Kidney (tissue), 14 donors: Measurements from ENCODE around the gene PARVB. TPM values are rescaled to one million over a fixed set of nuclear protein-coding genes. Genes with fewer than 3 reads are reported as not detected.

Source experiments
- DNase-seq, 5 donors: peaks; one replicate each; pipeline ENCODE4 v3.0.0-alpha.2; 2013 to 2020
- FAIRE-seq: peaks from 2 replicates; lab custom pipeline; 2012; peaks lifted over from hg19 to GRCh38; lab: Jason Lieb, UNC
- H3K27ac ChIP-seq, 2 donors: one replicate each; pipeline ENCODE4 v1.7.0; 2013; ENCODE audit warnings: low read depth in 2 of 2, low read length in 2 of 2, inconsistent platforms in 1 of 2
- H3K27me3 ChIP-seq: one replicate; pipeline ENCODE4 v1.7.1; 2013; ENCODE audit warnings: low read length, inconsistent platforms; ENCODE audit not compliant: control insufficient read depth, insufficient read depth
- H3K36me3 ChIP-seq, 3 donors: one replicate each; pipeline versions ENCODE4 v1.7.0 to v1.7.1; 2013; ENCODE audit warnings: low read length in 3 of 3, control low read depth in 1 of 3, inconsistent platforms in 1 of 3; ENCODE audit not compliant: insufficient read depth in 3 of 3, control insufficient read depth in 2 of 3
- H3K4me1 ChIP-seq, 3 donors: one replicate each; pipeline versions ENCODE4 v1.7.0 to v1.7.1; 2013; ENCODE audit warnings: low read length in 3 of 3, inconsistent platforms in 1 of 3, low read depth in 1 of 3; ENCODE audit not compliant: control insufficient read depth in 2 of 3, insufficient read depth in 2 of 3
- H3K4me3 ChIP-seq, 3 donors: one replicate each; pipeline versions ENCODE4 v1.7.0 to v1.8.1; 2013; ENCODE audit warnings: low read length in 3 of 3, control low read depth in 1 of 3, inconsistent platforms in 1 of 3
- H3K9ac ChIP-seq, 3 donors: one replicate each; pipeline versions ENCODE4 v1.7.0 to v1.7.1; 2013; ENCODE audit warnings: low read length in 3 of 3, control low read depth in 1 of 3, inconsistent platforms in 1 of 3
- H3K9me3 ChIP-seq, 3 donors: one replicate each; pipeline versions ENCODE4 v1.7.0 to v1.7.1; 2013; ENCODE audit warnings: low read length in 3 of 3, control low read depth in 1 of 3, inconsistent platforms in 1 of 3; ENCODE audit not compliant: control insufficient read depth in 2 of 3, insufficient read depth in 1 of 3
- intact Hi-C: fragments of 100-400 bp; cut with DNase I; formaldehyde crosslinking; loops from one replicate; pipeline ENCODE4 v1.11.1; 2022
- polyA plus RNA-seq: library from polyadenylated mRNA; stranded (reverse); fragments of 350-450 nt; fragmentation: Illumina TruSeq; extraction: RNeasy Lipid Tissue Mini Kit (QIAGEN cat#74804); gene quantifications from one replicate; pipeline ENCODE4 v1.2.3, GENCODE V29; 2014; ENCODE audit warnings: low read depth, low replicate concordance; ENCODE audit not compliant: insufficient read depth
- total RNA-seq: library from RNA; stranded (reverse); fragmentation: NEBNext Ultra II Directional; extraction: Animal tissue kit (Norgen Biotek cat#: 25700); gene quantifications from one replicate; pipeline ENCODE4 v1.2.1, GENCODE V29; 2021
- TF ChIP-seq, protein P1 (sequence below): IDR thresholded peaks from 3 replicates; pipeline ENCODE4 v1.5.1; 2012; ENCODE audit warnings: mild to moderate bottlenecking, moderate library complexity, borderline replicate concordance; ENCODE audit not compliant: insufficient read depth; ENCODE audit errors: extremely low read depth
- donor health status: control.
- donor health status: control.
- donor health status: control.
- donor health status: control.
- donor health status: control.
- donor health status: DM: yes; HTN: yes; CAD: no.
- donor health status: Normal renal cell carcinoma (clear cell type).

The PARVB gene
- total and polyA plus RNA-seq, 2 donors from 2014 or later = 32.9 to 51.1 TPM

DNA sequence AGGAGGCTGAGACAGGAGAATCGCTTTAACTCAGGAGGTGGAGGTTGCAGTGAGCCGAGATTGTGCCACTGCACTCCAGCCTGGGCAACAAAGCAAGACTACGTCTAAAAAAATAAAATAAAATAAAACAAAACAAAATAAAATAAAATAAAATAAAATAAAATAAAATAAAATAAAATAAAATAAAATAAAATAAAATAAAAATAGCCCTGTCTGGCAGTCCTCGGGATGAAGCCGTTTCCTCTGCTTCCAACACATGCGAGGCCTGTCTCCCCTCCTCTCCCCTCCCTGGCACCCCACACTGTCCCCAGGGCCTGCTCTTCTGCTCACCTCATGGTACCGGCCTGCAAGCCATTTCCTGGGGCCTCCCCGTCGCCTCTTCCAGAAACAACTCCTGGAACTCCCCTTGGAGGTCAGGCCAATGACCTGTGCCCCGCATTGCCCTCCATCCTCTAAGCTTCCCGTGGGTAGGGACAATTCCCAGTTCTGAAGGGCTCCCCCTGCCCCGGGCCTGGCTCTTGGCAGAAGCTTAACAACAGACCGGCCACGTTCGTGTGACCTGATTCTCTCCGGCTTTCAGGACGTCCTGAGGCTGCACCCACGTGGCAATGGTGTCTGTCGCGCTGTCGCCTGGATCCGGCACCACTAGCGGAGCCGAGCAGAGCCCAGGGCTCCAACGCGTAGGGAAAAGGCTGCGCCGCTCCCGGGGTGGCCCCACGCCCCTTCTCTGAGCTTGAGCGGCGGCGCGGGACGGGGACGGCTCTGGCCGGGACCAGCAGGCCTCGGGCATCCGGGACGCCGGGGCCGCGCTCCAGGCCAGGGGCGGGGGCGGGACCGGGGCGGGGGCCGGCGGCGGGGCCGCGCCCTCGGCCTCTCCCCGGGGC lies 456 bp upstream of the PARVB start:
- intact Hi-C loops = no loop called here
- TF ChIP-seq, protein P1, sequence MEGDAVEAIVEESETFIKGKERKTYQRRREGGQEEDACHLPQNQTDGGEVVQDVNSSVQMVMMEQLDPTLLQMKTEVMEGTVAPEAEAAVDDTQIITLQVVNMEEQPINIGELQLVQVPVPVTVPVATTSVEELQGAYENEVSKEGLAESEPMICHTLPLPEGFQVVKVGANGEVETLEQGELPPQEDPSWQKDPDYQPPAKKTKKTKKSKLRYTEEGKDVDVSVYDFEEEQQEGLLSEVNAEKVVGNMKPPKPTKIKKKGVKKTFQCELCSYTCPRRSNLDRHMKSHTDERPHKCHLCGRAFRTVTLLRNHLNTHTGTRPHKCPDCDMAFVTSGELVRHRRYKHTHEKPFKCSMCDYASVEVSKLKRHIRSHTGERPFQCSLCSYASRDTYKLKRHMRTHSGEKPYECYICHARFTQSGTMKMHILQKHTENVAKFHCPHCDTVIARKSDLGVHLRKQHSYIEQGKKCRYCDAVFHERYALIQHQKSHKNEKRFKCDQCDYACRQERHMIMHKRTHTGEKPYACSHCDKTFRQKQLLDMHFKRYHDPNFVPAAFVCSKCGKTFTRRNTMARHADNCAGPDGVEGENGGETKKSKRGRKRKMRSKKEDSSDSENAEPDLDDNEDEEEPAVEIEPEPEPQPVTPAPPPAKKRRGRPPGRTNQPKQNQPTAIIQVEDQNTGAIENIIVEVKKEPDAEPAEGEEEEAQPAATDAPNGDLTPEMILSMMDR = no peak
- Histone ChIP-seq H3K9me3 (no peaks in the 10 kb centered on the region), H3K4me3 (peak overlapping the region; percentile 24 to 63 (median 57)), H3K27me3 (no peaks in the 10 kb centered on the region), H3K4me1 (peaks cover 0 to 10% (median 0%) of the 10 kb centered on the region in 3 donors), H3K36me3 (no peaks in the 10 kb centered on the region), H3K27ac (peak overlapping the region; percentile 67 to 72), H3K9ac (peak overlapping the region in 2 of 3 donors; percentile 37 to 60)
- FAIRE-seq (no peak), DNase-seq (peak; percentile 46 to 87 (median 66))

DNA sequence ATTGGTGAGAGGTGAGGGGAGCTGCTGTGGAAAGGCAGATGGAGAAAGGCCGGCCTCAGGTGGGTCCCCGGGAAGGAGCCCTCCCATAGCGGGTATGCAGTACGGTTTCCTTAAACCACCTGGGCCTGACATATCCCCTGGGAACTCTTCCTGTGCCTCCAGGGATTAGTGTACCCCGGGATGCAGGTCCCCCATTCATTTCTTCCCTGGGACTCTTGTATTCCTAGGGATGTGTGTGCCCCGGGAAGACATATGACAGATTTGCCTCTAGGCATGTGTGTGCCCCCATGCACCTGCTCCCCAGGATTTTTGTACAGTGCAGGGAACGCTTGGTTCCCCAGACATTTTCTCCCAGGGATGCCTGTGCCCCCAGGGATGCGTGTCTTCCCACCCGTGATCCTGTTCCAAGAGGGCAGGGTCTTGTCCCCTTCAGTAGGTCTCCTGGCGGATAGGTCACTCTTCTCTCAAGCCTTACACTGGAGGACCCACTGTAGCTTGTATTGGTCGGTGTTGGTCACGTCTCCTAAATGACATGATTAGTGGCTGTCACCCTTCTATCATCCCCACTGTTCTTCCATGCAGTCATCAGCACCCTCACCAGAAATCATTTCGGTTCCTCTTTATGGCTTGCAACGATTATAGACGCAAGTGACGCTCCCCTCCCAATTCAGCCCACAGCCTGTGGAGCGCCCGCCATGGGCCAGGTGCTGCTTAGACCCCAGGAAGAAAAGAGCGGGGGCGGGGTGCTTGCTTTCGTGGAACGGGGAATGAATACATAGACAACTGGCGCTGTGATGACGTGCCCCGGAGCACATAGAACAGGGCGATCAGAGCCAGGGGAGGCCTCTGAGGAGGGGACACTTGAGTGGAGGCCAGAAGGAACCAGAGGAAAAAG lies 1.3 kb downstream of the PARVB start:
- peak in 2 of 5 donors; percentile 18 to 84 for DNase-seq
- H3K9ac ChIP-seq = peak overlapping the region in 2 of 3 donors; percentile 15 to 55

DNA sequence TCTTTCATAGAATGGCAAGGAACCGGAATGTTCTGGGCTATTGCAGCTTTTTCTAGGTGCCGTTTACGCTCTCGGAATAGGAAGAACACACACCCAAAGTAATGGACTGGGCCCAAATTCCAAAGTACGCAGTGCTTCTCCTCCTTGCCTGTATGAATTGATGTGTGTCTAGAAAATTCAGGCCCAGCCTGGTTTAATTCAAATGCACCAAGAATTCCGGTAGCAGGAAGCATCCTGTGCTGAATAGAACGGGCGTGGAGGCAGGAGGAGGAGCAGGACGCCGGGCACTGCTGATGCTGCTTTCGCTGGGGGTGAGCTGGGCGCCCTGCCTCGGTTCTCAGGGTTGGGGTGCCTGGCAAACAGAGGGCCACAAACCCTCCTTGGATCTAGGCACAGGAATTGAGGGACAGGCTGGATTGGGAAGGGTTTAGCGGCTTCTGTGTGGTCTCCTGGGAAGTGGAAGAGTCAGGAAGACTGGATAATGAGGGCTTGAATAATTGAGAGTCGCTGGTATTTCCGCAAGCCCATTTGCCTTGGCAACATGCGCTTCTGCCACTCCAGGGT lies 2.0 kb downstream of the PARVB start:
- H3K9me3 ChIP-seq = no peaks in the 10 kb centered on the region
- H3K27me3 ChIP-seq = no peaks in the 10 kb centered on the region
- H3K27ac ChIP-seq = peak overlapping the region; percentile 80 to 88
- H3K9ac ChIP-seq = peak overlapping the region in 1 of 3 donors; percentile 55
- TF ChIP-seq, protein P1 = no peak
- H3K4me1 ChIP-seq = peaks cover 0 to 11% (median 0%) of the 10 kb centered on the region in 3 donors
- H3K4me3 ChIP-seq = peak overlapping the region in 2 of 3 donors; percentile 43 to 51
- DNase-seq = peak in 1 of 5 donors; percentile 19
- intact Hi-C loops = no loop called here
- H3K36me3 ChIP-seq = no peaks in the 10 kb centered on the region
- FAIRE-seq = no peak

More for the DNA sequence above, 1.3 kb downstream of the PARVB start:
- no peak for FAIRE-seq
- Histone ChIP-seq H3K27me3 (no peaks in the 10 kb centered on the region), H3K4me3 (peak overlapping the region in 2 of 3 donors; percentile 12 to 43), H3K4me1 (peaks cover 0 to 11% (median 0%) of the 10 kb centered on the region in 3 donors), H3K9me3 (no peaks in the 10 kb centered on the region), H3K36me3 (no peaks in the 10 kb centered on the region), H3K27ac (peak overlapping the region; percentile 67 to 88)
- TF ChIP-seq, protein P1 = no peak
- intact Hi-C loops = no loop called here
